PC-9 (cell line): Measurements from ENCODE around the gene ZNF628.

Experiments used
- CTCF ChIP-seq: fragments of 200-600 bp; sonication (generic); conservative IDR thresholded peaks from 2 replicates; pipeline ENCODE4 v1.6.1; 2017; ENCODE audit warnings: mixed run types, antibody characterized with exemption, mild to moderate bottlenecking, moderate library complexity
- EZH2 ChIP-seq: fragments of 200-600 bp; sonication (generic); IDR thresholded peaks from 2 replicates; pipeline ENCODE4 v1.8.0; 2017; ENCODE audit warnings: antibody characterized with exemption, low read depth

GRCh38 chr19:55463583-55464031, 12.8 kb upstream of the ZNF628 start:
- TF ChIP-seq CTCF, result no peak
- TF ChIP-seq EZH2, result no peak
